ENCODE results near the gene PRKG1. TPM values are rescaled to one million over a fixed set of nuclear protein-coding genes. Genes with fewer than 3 reads are reported as not detected.

Gene PRKG1
- total and polyA plus RNA-seq, 2 donors from 2014 or later = 3.6 to 14.8 TPM

GRCh38 chr10:51915031-51915542 lies 840.8 kb downstream of the PRKG1 start:
- TF ChIP-seq, protein P1, sequence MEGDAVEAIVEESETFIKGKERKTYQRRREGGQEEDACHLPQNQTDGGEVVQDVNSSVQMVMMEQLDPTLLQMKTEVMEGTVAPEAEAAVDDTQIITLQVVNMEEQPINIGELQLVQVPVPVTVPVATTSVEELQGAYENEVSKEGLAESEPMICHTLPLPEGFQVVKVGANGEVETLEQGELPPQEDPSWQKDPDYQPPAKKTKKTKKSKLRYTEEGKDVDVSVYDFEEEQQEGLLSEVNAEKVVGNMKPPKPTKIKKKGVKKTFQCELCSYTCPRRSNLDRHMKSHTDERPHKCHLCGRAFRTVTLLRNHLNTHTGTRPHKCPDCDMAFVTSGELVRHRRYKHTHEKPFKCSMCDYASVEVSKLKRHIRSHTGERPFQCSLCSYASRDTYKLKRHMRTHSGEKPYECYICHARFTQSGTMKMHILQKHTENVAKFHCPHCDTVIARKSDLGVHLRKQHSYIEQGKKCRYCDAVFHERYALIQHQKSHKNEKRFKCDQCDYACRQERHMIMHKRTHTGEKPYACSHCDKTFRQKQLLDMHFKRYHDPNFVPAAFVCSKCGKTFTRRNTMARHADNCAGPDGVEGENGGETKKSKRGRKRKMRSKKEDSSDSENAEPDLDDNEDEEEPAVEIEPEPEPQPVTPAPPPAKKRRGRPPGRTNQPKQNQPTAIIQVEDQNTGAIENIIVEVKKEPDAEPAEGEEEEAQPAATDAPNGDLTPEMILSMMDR (IDR thresholded peaks at IDR 0.05; ENCODE audit: borderline replicate concordance, extremely low read depth, insufficient read depth) = no peak
- no peak overlapping the region for H3K27ac ChIP-seq (ENCODE audit: low read depth in 2 of 2, low read length in 2 of 2)
- DNase-seq (no peak), FAIRE-seq (no peak)
- H3K9me3 ChIP-seq (ENCODE audit: control insufficient read depth in 2 of 3, insufficient read depth in 1 of 3, low read length in 3 of 3) = no peaks in the 10 kb centered on the region
- intact Hi-C loops (cut with DNase I) = no loop called here
- no peak overlapping the region for H3K4me3 ChIP-seq (ENCODE audit: low read length in 3 of 3)
- H3K27me3 ChIP-seq (ENCODE audit: control insufficient read depth, insufficient read depth, low read length) = no peaks in the 10 kb centered on the region
- no peaks in the 10 kb centered on the region for H3K36me3 ChIP-seq (ENCODE audit: control insufficient read depth in 2 of 3, insufficient read depth in 3 of 3, low read length in 3 of 3)
- no peak overlapping the region for H3K9ac ChIP-seq (ENCODE audit: low read length in 3 of 3)
- H3K4me1 ChIP-seq (ENCODE audit: control insufficient read depth in 2 of 3, insufficient read depth in 2 of 3, low read depth in 1 of 3, low read length in 3 of 3) = peaks cover 0 to 4% (median 0%) of the 10 kb centered on the region in 3 donors

DNA sequence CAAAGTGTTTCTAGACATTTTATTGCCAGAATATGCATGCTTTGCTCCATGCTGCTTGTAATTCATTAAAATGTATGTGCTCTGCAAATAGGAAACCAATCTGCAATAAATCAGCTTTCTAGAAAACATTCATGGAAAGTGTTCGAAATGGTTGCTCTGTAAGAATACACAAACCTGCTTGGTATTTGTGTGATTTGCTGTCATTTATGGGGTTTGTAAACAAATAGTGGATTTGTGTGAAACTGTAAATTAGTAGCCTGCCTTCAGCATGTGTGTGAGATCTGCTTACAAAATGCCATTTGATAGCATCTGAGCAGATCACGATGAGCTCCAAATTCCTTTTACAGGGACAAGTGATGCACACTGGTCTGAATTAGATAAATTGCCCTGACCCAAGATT lies 844.2 kb downstream of the PRKG1 start:
- H3K9ac ChIP-seq (ENCODE audit: low read length in 3 of 3) = no peak overlapping the region
- FAIRE-seq (no peak), DNase-seq (peak in 2 of 5 donors; percentile 52 to 55)
- TF ChIP-seq, protein P1 (IDR thresholded peaks at IDR 0.05; ENCODE audit: borderline replicate concordance, extremely low read depth, insufficient read depth) = no peak
- no peaks in the 10 kb centered on the region for H3K36me3 ChIP-seq (ENCODE audit: control insufficient read depth in 2 of 3, insufficient read depth in 3 of 3, low read length in 3 of 3)
- H3K9me3 ChIP-seq (ENCODE audit: control insufficient read depth in 2 of 3, insufficient read depth in 1 of 3, low read length in 3 of 3) = no peaks in the 10 kb centered on the region
- H3K4me1 ChIP-seq (ENCODE audit: control insufficient read depth in 2 of 3, insufficient read depth in 2 of 3, low read depth in 1 of 3, low read length in 3 of 3) = peaks cover 0 to 4% (median 0%) of the 10 kb centered on the region in 3 donors
- no peaks in the 10 kb centered on the region for H3K27me3 ChIP-seq (ENCODE audit: control insufficient read depth, insufficient read depth, low read length)
- no peak overlapping the region for H3K4me3 ChIP-seq (ENCODE audit: low read length in 3 of 3)
- H3K27ac ChIP-seq (ENCODE audit: low read depth in 2 of 2, low read length in 2 of 2) = no peak overlapping the region
- intact Hi-C loops (cut with DNase I) = no loop called here

DNA sequence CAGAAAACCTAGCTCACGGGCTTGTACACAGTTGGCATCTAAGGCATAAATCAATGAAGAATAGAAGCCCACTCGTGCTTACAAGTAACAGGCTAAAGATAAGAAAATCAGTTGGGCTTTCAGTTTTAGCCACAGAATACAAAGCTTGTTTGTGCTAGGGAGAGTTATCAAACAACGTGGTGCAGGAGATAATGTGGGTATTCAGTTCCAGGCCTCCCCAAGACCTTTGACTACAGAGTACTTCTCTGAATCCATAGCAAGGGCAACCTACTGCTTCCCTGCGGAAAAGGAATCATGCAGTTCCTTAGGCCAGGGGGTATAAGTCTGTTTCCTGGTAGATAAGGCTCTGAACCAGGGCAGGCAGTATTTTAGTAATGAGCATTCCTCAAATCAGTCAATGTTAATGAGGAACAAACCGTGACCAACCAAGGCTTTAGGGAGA lies 844.6 kb downstream of the PRKG1 start:
- TF ChIP-seq, protein P1 (IDR thresholded peaks at IDR 0.05; ENCODE audit: borderline replicate concordance, extremely low read depth, insufficient read depth) = no peak
- Histone ChIP-seq H3K27ac (ENCODE audit: low read depth in 2 of 2, low read length in 2 of 2) (no peak overlapping the region), H3K9me3 (ENCODE audit: control insufficient read depth in 2 of 3, insufficient read depth in 1 of 3, low read length in 3 of 3) (no peaks in the 10 kb centered on the region), H3K36me3 (ENCODE audit: control insufficient read depth in 2 of 3, insufficient read depth in 3 of 3, low read length in 3 of 3) (no peaks in the 10 kb centered on the region), H3K27me3 (ENCODE audit: control insufficient read depth, insufficient read depth, low read length) (no peaks in the 10 kb centered on the region), H3K4me3 (ENCODE audit: low read length in 3 of 3) (no peak overlapping the region), H3K4me1 (ENCODE audit: control insufficient read depth in 2 of 3, insufficient read depth in 2 of 3, low read depth in 1 of 3, low read length in 3 of 3) (peaks cover 0 to 4% (median 0%) of the 10 kb centered on the region in 3 donors), H3K9ac (ENCODE audit: low read length in 3 of 3) (no peak overlapping the region)
- no peak for FAIRE-seq
- DNase-seq = peak in 3 of 5 donors; percentile 10 to 55 (median 30)
- intact Hi-C loops (cut with DNase I) = no loop called here

GRCh38 chr10:51920672-51921071 lies 846.4 kb downstream of the PRKG1 start:
- peaks cover 0 to 4% (median 0%) of the 10 kb centered on the region in 3 donors for H3K4me1 ChIP-seq (ENCODE audit: control insufficient read depth in 2 of 3, insufficient read depth in 2 of 3, low read depth in 1 of 3, low read length in 3 of 3)
- no peak overlapping the region for H3K9ac ChIP-seq (ENCODE audit: low read length in 3 of 3)
- DNase-seq = no peak
- FAIRE-seq = no peak
- H3K36me3 ChIP-seq (ENCODE audit: control insufficient read depth in 2 of 3, insufficient read depth in 3 of 3, low read length in 3 of 3) = no peaks in the 10 kb centered on the region
- no peak overlapping the region for H3K27ac ChIP-seq (ENCODE audit: low read depth in 2 of 2, low read length in 2 of 2)
- no peak overlapping the region for H3K4me3 ChIP-seq (ENCODE audit: low read length in 3 of 3)
- no peaks in the 10 kb centered on the region for H3K27me3 ChIP-seq (ENCODE audit: control insufficient read depth, insufficient read depth, low read length)
- H3K9me3 ChIP-seq (ENCODE audit: control insufficient read depth in 2 of 3, insufficient read depth in 1 of 3, low read length in 3 of 3) = no peaks in the 10 kb centered on the region
- intact Hi-C loops (cut with DNase I) = no loop called here
- TF ChIP-seq, protein P1 (IDR thresholded peaks at IDR 0.05; ENCODE audit: borderline replicate concordance, extremely low read depth, insufficient read depth) = no peak
